GM12872 (cell line): Measurements from ENCODE around the gene RHOBTB3.

Experiments
- CTCF ChIP-seq: IDR thresholded peaks from 3 replicates; pipeline ENCODE4 v1.5.1; 2011; ENCODE audit warnings: low read depth, mild to moderate bottlenecking, low read length, moderate library complexity; ENCODE audit not compliant: insufficient read depth

Gene RHOBTB3

DNA sequence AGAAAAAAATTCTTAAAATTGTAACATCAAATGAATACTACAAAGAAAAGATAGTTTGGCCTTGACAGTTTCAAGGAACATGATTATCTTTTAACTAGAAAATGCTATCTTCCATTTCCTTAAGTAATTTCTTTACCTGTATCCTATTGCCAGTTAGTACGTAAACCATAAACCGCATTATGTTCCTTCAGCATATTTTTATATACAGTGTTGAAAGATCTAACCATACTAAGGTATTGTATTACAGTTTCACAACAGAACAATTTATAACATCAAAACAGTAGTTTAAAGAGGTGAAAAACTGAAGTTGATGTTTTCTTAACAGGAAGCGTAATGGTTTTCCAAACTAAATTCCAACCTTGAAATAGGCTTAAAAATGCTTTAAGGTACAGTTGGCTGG lies 46.3 kb downstream of the RHOBTB3 start:
- TF ChIP-seq CTCF, result no peak

- no peak for TF ChIP-seq CTCF
Observed at GRCh38 chr5:95778713-95779436, 47.7 kb downstream of the RHOBTB3 start.

- no peak for TF ChIP-seq CTCF
Observed at GRCh38 chr5:95779611-95780010, 48.5 kb downstream of the RHOBTB3 start.

DNA sequence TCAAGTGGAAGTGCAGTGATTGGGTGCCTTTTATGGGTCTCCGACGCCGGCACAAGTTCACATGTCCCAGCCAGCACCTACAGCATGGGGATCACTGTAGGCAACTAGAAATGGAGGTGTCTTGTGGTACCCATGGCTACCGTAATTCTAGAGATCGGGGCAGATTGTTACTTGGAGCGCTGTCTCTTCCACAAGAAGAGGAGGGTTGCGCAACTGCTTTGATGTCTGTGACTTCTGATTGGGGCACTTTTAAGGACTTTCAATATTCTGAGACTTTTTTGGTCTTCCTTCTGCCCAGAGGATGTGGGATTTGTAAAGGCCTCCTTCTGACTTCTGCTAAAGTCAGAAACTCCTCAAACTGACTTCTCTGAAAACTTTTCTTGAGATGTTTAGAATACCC lies 49.5 kb downstream of the RHOBTB3 start:
- no peak for TF ChIP-seq CTCF

- peak; percentile 85 for TF ChIP-seq CTCF
Observed at GRCh38 chr5:95781101-95781583, 50.0 kb downstream of the RHOBTB3 start.

GRCh38 chr5:95782181-95782580 lies 51.0 kb downstream of the RHOBTB3 start:
- TF ChIP-seq CTCF, result no peak

GRCh38 chr5:95783661-95784060 lies 52.5 kb downstream of the RHOBTB3 start:
- no peak for TF ChIP-seq CTCF
